Measurements from ENCODE around the gene BFSP1.

Gene BFSP1

DNA sequence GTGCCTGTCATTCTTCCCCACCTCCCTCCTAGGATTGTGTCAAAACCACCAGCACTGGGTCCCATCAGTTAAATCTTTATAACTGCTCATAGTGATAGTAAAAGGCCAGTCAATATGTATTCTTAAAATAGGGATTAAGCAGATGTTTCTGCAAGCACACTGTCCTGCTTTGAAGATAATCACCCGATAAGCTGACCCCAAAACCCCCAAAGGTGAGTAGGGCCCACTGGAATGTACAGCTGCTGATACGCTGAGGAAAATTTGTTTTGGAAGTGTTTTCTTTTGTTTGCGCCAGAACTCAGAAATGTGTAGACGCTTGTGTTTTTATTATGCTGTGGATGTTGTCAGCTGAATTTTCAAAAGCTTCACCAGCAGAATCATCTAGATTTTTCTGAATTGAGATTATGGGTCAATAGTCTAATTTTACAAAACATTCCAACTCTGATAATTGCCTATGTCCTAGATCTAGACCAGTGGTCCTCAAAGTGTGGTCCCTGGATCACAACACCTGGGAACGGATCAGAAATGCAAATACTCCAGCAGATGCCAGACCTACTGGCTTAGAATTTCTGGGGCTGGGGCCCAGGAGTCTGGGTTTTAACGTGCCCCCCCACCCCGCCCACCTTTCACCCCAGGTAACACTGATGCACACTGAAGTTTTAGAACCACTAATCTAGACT lies 11.4 kb downstream of the BFSP1 start:
- no peak for DNase-seq

DNA sequence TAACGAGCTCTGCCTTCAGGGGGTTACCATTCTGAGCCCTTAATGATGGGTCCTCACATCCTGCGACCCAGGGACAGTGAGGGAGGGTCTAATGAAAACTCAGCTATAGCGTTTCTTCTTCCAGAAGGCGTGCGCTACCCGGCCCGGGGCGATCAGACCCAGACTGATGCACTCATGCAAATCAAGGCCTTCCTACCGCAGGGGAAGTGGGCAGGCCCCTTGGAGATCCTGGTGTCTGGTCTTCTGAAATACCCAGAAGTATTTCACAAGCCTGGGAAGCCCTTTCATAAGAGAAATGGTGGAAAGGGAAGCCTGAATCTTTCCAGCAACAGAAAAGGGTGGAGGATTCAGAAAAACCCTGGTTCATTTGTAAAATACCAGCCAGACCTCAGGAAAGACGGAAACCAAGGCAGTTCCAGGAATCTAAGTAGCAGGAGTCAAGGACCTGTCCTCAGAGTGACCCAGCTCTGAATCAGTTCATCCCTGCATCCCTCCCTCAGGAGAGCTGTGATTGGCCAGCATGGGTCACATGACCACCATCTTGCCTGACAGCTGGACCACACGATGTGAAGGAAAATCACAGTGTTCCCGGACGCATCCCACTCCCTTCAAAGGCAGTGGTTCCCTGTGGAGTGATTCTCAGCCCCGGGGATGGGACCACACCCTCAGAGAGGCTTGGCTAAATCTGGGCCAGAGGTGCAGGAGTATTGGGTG lies 12.7 kb downstream of the BFSP1 start:
- DNase-seq = peak; percentile 67 to 71

- no peak for DNase-seq
These were observed 16.1 kb downstream of the BFSP1 start for GRCh38 chr20:17515053-17515452.

GRCh38 chr20:17513939-17514338 lies 17.2 kb downstream of the BFSP1 start:
- no peak for DNase-seq

DNA sequence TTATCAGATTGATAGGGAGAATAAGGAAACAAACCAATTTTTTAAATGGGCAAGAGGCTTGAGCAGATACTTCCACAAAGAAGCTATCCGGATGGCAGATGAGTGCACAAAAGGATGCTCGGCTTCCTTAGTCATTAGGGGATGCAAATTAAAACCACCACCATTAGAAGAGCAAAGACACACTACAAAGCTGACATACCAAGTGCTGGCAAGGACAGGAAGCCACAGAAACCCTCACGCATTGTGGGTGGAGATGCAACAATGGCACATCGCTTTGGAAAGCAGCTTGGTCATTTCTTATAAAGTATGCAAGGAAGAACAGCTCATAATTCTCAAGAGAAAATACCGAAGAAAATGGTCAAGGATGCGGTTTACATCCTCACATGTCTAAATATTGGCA lies 19.8 kb downstream of the BFSP1 start:
- no peak for DNase-seq

DNA sequence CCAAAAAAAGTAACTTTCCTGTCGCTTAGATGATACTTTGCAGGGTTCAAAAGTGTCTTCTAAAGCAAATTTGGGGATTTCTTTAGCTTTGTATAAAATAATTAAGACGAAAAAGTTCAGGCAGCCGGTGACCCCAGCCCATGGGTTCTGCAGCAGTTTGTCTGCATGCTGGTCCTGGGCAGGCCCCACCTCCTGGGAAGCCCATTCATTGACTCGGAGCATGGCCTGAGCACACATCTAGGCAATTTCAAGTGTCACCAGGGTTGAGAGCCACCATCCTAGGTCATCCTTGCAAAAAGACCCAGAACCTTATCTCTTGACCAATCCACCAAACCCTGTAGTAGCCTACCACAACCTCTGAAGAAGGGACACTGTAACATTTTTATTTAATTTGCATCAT lies 20.6 kb downstream of the BFSP1 start:
- no peak for DNase-seq

GRCh38 chr20:17508756-17509155 lies 22.4 kb downstream of the BFSP1 start:
- no peak for DNase-seq

- no peak for DNase-seq
These were observed 23.6 kb downstream of the BFSP1 start for GRCh38 chr20:17507531-17507930.

GRCh38 chr20:17507032-17507431 lies 24.1 kb downstream of the BFSP1 start:
- DNase-seq = no peak

DNA sequence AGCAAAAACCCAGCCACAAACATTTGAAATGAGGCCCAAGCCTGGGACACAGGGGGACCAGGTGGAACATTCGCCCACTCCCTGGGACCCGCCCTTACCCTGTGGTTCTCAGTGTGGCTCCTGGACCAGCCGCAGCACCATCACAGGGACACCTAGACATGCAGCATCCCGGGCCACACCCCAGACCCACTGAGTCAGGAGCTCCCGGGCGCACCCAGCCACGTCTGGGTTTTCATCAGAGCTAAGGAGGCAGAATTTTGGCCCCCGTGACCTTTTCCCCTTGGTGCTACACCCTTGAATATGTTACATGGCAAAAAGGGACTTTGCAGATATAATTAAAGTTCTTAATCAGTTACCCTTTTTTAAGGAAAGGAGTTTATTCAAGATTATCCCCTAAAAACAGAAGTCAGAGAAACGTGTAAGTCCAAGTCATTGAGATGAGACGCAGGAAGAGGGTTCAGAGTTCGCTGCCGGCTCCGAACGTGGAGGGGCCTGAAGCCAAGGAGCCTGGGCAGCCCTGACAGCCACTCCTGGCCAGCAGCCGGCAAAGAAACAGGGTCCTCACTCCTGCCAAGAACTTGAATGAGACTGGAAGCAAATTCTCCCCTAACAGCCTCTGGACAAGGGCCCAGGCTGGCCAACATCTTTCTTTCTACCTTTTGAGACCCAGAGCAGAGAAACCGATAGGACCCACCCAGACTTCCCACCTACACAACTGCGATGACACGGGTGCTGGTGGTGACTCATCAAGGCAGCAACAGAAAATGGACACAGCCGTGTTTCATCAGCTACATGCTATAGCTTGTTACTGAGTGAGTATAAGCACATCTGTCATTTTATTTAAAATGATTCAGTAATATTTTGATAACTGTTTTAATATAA lies 25.3 kb downstream of the BFSP1 start:
- DNase-seq = peak; percentile 61 to 84

DNA sequence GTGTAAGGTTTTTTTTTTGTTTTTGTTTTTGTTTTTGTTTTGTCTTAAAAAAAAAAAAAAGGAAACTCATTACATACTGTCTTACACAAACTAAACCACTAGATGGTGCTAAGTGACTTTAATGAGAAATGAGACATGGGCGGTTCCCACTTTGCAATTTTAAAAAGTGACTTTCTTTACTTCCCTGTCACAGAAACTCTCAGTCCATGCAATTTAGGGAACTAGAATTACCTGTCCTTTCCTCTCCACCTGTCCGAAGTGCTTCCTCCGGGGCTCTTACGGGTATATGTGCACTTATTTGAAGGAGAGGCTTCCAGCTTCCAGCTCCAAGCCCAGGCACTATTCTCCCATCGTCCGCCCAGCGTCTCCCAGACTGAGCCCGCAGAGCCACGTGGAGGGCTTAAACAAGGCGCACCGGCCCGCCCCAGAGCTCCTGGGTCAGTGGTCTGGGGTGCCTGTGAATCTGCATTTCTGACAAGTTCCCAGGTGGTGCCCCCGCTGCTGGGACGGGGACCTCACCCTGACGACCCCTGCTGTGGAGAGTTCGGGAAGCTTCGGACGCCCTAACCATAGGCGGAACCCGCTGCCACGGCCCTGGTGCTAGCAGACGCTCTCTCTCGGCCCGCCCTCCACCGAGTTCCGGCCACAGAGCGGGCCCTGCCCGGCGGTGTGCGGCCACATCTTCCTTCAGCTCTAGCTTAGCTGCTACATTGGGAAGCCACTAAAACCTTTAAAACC lies 26.1 kb downstream of the BFSP1 start:
- peak; percentile 73 to 82 for DNase-seq

GRCh38 chr20:17504066-17504897 lies 26.9 kb downstream of the BFSP1 start:
- DNase-seq = no peak

GRCh38 chr20:17503301-17504065 lies 27.7 kb downstream of the BFSP1 start:
- no peak for DNase-seq

DNA sequence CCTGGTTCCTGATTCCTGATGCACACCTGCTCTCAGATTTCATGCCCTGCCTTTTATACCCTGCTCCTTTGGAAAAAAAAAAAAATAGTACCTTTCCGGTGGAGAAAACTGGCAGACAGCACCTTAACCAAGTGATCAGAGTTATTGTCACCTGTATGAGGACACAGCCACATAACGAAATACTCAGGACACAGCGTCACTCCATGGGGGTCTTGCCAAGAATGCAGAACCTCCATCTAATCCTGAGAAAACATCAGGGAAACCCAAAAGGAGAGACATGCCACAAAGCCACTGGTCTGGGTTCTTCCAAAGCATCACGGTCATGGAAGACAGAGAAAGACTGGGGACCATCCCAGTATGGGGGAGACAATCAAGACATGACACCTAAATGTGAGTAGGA lies 29.1 kb downstream of the BFSP1 start:
- DNase-seq = no peak

DNA sequence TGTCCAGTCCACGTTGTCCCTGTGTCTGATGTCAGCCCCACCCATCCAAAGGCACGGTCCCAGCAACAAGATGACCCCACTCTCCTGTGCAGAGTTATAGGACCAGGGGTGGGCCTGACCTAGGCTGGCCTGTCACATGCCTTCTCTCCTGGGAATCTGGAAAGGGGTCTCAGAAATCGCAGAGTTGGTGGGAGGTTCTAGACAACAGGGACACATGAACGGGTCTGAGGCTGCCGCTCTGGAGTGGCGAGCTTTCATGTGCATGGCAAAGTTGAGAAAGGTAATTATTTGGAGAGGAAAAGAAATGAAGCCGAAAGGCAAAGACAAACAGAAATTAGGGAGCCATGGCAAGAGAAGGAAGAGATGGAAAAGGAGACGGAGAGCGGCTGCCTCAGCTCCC lies 29.5 kb downstream of the BFSP1 start:
- no peak for DNase-seq

DNA sequence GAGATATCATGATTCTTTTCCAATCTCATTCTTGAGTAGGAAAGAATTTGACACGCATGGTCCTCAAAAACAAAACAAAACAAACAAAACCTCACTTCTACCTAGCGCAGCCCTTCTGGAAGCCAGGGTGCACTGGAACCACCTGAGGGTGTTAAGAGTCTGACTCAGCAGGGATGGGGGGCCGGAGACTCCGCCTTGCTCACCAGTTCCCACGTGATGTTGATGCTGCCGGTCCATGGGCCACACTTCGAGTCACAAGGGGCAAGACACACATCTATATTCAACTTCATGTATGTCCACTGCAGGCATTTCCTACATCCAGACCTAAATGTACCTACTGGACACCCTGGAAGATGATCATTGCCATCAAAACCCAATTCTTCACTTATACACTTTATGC lies 30.4 kb downstream of the BFSP1 start:
- DNase-seq = no peak

- no peak for DNase-seq
These were observed 30.9 kb downstream of the BFSP1 start for GRCh38 chr20:17500271-17500670.

DNA sequence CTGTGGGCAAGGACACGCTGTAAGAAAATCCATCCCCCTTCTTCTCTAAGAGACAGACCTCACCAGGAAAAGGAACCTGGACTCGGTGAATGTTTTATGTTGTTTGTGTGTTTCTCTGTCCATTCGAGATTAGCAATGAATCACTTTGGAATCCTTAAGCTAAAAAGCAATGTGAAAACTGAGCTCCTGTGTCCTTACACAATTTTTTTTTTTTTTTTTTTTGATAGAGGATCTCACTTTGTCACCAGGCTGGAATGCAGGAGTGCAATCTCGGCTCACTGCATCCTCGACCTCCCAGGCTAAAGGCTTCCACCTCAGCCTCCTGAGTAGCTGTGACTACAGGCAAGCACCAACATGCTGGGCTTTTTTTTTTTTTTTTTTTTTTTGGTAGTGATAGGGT lies 32.1 kb downstream of the BFSP1 start:
- no peak for DNase-seq

DNA sequence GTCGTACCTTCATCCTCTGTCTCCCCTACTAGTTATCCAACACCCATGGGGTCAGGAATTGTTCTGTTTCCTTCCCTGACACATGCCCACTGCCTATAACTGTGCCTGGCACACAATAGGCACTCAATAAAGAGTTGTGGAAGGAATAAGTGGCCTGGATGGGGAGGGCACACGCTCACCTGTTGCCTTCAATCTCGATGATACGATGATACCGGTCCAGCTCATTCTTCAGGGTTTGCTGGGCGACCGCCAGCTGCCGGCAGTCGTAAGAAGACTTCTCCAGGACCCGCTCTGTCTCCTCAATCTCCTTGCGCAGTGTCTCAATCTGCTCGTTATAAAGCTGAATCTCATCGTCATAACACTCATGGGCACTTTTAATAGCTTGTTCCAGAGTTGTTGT lies 32.5 kb downstream of the BFSP1 start:
- no peak for DNase-seq

- no peak for DNase-seq
These were observed 33.2 kb downstream of the BFSP1 start for GRCh38 chr20:17497821-17498580.

All from inflammatory macrophage (primary cell).